HEK293 (cell line): Measurements from ENCODE around the gene LSMEM2.
A peak's percentile ranks its signal among the peaks of the same experiment; 100 is the strongest.
"Not testable (repeated sequence)": the region's sequence is repeated elsewhere in the genome, so short reads cannot be mapped to it uniquely, and the experiment has no call there.

Experiments
- CTCF ChIA-PET: fragments of 350-600 bp; formaldehyde crosslinking; extraction: SDS; loops from one replicate; lab custom pipeline; 2021; ENCODE audit warnings: antibody characterized with exemption; lab: Yijun Ruan, JAX
- POLR2A ChIA-PET: fragments of 300-600 bp; formaldehyde crosslinking; extraction: SDS; loops from one replicate; lab custom pipeline; 2020; ENCODE audit warnings: antibody characterized with exemption, inconsistent platforms; lab: Yijun Ruan, JAX
- H3K27ac ChIP-seq: fragments of 200-500 bp; sonication (Bioruptor generic); 2 replicates; pipeline ENCODE4 v1.5.1; 2014; ENCODE audit warnings: low read depth, low read length, control low read depth, inconsistent platforms; ENCODE audit errors: extremely low read depth
- H3K36me3 ChIP-seq, 2 experiments: fragments of 200-500 bp in 1 of 2; sonication (Bioruptor generic) in 1 of 2; 1 replicate in 1 of 2; 2 replicates in 1 of 2; pipeline ENCODE4 v1.5.1; 2014 to 2017; ENCODE audit warnings: inconsistent platforms in 2 of 2, low read length in 2 of 2; ENCODE audit not compliant: control insufficient read depth in 2 of 2, insufficient read depth in 1 of 2
- H3K4me1 ChIP-seq: fragments of 200-500 bp; sonication (Bioruptor generic); 2 replicates; pipeline ENCODE4 v1.5.1; 2014; ENCODE audit warnings: mild to moderate bottlenecking, low read length, inconsistent platforms; ENCODE audit not compliant: control insufficient read depth, insufficient read depth
- H3K4me3 ChIP-seq: 2 replicates; pipeline ENCODE4 v1.5.1; 2011; ENCODE audit warnings: low read depth, mild to moderate bottlenecking, control low read depth, low read length, moderate library complexity
- H3K9me3 ChIP-seq: fragments of 200-500 bp; sonication (Bioruptor generic); 2 replicates; pipeline ENCODE4 v1.5.1; 2014; ENCODE audit warnings: low read depth, low read length, inconsistent platforms; ENCODE audit not compliant: control insufficient read depth, insufficient read depth
- HOXC10 ChIP-seq: sonication (generic); formaldehyde crosslinking; IDR thresholded peaks from 2 replicates; pipeline ENCODE4 v1.8.1; 2023; ENCODE audit warnings: mild to moderate bottlenecking, missing genetic modification reagents
- KLF10 ChIP-seq: fragments of 450-650 bp; IDR thresholded peaks from 2 replicates; pipeline ENCODE4 v1.5.1; 2018; ENCODE audit warnings: missing biosample characterization, mild to moderate bottlenecking, missing genetic modification characterization
- KLF8 ChIP-seq: fragments of 450-650 bp; formaldehyde crosslinking; IDR thresholded peaks from 2 replicates; pipeline ENCODE4 v1.5.1; 2016; ENCODE audit warnings: missing biosample characterization, missing genetic modification characterization
- MZF1 ChIP-seq: fragments of 450-650 bp; formaldehyde crosslinking; IDR thresholded peaks from 2 replicates; pipeline ENCODE4 v1.5.1; 2017; ENCODE audit warnings: missing biosample characterization, missing genetic modification characterization, borderline replicate concordance
- ZBTB8A ChIP-seq: fragments of 450-650 bp; formaldehyde crosslinking; IDR thresholded peaks from 2 replicates; pipeline ENCODE4 v1.5.1; 2016; ENCODE audit warnings: missing biosample characterization, missing genetic modification characterization
- ZNF114 ChIP-seq: fragments of 450-650 bp; formaldehyde crosslinking; IDR thresholded peaks from 2 replicates; pipeline ENCODE4 v1.5.0; 2017; ENCODE audit warnings: missing biosample characterization, missing genetic modification characterization
- ZNF2 ChIP-seq: fragments of 450-650 bp; formaldehyde crosslinking; IDR thresholded peaks from 2 replicates; pipeline ENCODE4 v1.5.1; 2016; ENCODE audit warnings: missing biosample characterization, missing genetic modification characterization
- ZNF239 ChIP-seq: fragments of 450-650 bp; formaldehyde crosslinking; IDR thresholded peaks from 2 replicates; pipeline ENCODE4 v1.5.1; 2016; ENCODE audit warnings: missing biosample characterization, missing genetic modification characterization
- ZNF37A ChIP-seq: fragments of 450-650 bp; IDR thresholded peaks from 2 replicates; pipeline ENCODE4 v1.5.1; 2018; ENCODE audit warnings: missing biosample characterization, missing genetic modification characterization
- ZNF394 ChIP-seq: fragments of 450-650 bp; formaldehyde crosslinking; IDR thresholded peaks from 2 replicates; pipeline ENCODE4 v1.5.1; 2016; ENCODE audit warnings: missing biosample characterization, missing genetic modification characterization, mild to moderate bottlenecking, moderate library complexity, borderline replicate concordance
- ZNF398 ChIP-seq: fragments of 450-650 bp; formaldehyde crosslinking; IDR thresholded peaks from 2 replicates; pipeline ENCODE4 v1.5.1; 2017; ENCODE audit warnings: missing biosample characterization, missing genetic modification characterization
- ZNF518A ChIP-seq: fragments of 450-650 bp; formaldehyde crosslinking; conservative IDR thresholded peaks from 2 replicates; pipeline ENCODE4 v1.5.1; 2016; ENCODE audit warnings: low read depth, missing biosample characterization, missing genetic modification characterization
- ZNF529 ChIP-seq: fragments of 450-650 bp; formaldehyde crosslinking; IDR thresholded peaks from 2 replicates; pipeline ENCODE4 v1.5.1; 2017; ENCODE audit warnings: missing genetic modification characterization, missing biosample characterization; ENCODE audit not compliant: insufficient replicate concordance
- ZNF585B ChIP-seq: fragments of 450-650 bp; formaldehyde crosslinking; IDR thresholded peaks from 2 replicates; pipeline ENCODE4 v1.5.1; 2016; ENCODE audit warnings: missing biosample characterization, missing genetic modification characterization
- ZNF623 ChIP-seq: fragments of 450-650 bp; formaldehyde crosslinking; IDR thresholded peaks from 2 replicates; pipeline ENCODE4 v1.5.1; 2016; ENCODE audit warnings: missing biosample characterization, missing genetic modification characterization
- ZNF639 ChIP-seq: fragments of 450-650 bp; formaldehyde crosslinking; IDR thresholded peaks from 2 replicates; pipeline ENCODE4 v1.5.1; 2016; ENCODE audit warnings: missing biosample characterization, missing genetic modification characterization
- TF ChIP-seq, protein P1 (sequence below): fragments of 450-650 bp; formaldehyde crosslinking; IDR thresholded peaks from 2 replicates; pipeline ENCODE4 v1.5.1; 2016; ENCODE audit warnings: missing biosample characterization, missing genetic modification characterization
- TF ChIP-seq, protein P2 (sequence below): fragments of 450-650 bp; formaldehyde crosslinking; IDR thresholded peaks from 2 replicates; pipeline ENCODE4 v1.5.1; 2016; ENCODE audit warnings: missing biosample characterization, missing genetic modification characterization

The LSMEM2 gene

GRCh38 chr3:50271314-50271936, 7.5 kb upstream of the LSMEM2 start:
- Histone ChIP-seq H3K36me3 (no peaks in the 10 kb centered on the region), H3K4me1 (no peaks in the 10 kb centered on the region), H3K27ac (no peak overlapping the region), H3K9me3 (no peaks in the 10 kb centered on the region), H3K4me3 (no peak overlapping the region)
- POLR2A ChIA-PET, result no interaction called here
- CTCF ChIA-PET, result interaction anchor here (0.6 to 3.8 kb wide), 12 partner anchors 8 to 238 kb away, joined by 3 to 38 read pairs (median 5); no protein-coding TSS in a partner anchor
- TF ChIP-seq ZNF114 (tag by site-specific recombination) (no peak), KLF8 (tag by site-specific recombination) (no peak), MZF1 (no peak), ZNF585B (no peak), ZNF239 (tag by site-specific recombination) (no peak), ZNF639 (no peak), ZNF398 (no peak)
- TF ChIP-seq, protein P1, sequence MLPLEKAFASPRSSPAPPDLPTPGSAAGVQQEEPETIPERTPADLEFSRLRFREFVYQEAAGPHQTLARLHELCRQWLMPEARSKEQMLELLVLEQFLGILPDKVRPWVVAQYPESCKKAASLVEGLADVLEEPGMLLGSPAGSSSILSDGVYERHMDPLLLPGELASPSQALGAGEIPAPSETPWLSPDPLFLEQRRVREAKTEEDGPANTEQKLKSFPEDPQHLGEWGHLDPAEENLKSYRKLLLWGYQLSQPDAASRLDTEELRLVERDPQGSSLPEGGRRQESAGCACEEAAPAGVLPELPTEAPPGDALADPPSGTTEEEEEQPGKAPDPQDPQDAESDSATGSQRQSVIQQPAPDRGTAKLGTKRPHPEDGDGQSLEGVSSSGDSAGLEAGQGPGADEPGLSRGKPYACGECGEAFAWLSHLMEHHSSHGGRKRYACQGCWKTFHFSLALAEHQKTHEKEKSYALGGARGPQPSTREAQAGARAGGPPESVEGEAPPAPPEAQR, result no peak

GRCh38 chr3:50272538-50272910, 6.4 kb upstream of the LSMEM2 start:
- CTCF ChIA-PET, result interaction anchor here (0.6 to 3.8 kb wide), 11 partner anchors 9 to 1145 kb away, joined by 3 to 38 read pairs (median 5); no protein-coding TSS in a partner anchor
- H3K4me1 ChIP-seq, POLR2A ChIA-PET, H3K27ac ChIP-seq, H3K36me3 ChIP-seq, H3K9me3 ChIP-seq, H3K4me3 ChIP-seq: not testable (repeated sequence)

GRCh38 chr3:50272911-50273688, 5.8 kb upstream of the LSMEM2 start:
- ChIA-PET POLR2A (no interaction called here), CTCF (interaction anchor here (0.6 to 3.8 kb wide), 8 partner anchors 10 to 136 kb away, joined by 3 to 38 read pairs (median 8); no protein-coding TSS in a partner anchor)
- Histone ChIP-seq H3K4me3 (no peak overlapping the region), H3K4me1 (no peaks in the 10 kb centered on the region), H3K9me3 (no peaks in the 10 kb centered on the region), H3K27ac (no peak overlapping the region), H3K36me3 (no peaks in the 10 kb centered on the region)
- TF ChIP-seq ZNF394 (tag by site-specific recombination), result 0 out of 2 replicates have a peak, but pooled peaks have one; percentile 12
- TF ChIP-seq HOXC10, result no peak
- TF ChIP-seq, protein P2, sequence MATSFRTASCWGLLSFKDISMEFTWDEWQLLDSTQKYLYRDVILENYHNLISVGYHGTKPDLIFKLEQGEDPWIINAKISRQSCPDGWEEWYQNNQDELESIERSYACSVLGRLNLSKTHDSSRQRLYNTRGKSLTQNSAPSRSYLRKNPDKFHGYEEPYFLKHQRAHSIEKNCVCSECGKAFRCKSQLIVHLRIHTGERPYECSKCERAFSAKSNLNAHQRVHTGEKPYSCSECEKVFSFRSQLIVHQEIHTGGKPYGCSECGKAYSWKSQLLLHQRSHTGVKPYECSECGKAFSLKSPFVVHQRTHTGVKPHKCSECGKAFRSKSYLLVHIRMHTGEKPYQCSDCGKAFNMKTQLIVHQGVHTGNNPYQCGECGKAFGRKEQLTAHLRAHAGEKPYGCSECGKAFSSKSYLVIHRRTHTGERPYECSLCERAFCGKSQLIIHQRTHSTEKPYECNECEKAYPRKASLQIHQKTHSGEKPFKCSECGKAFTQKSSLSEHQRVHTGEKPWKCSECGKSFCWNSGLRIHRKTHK (tag by site-specific recombination), result no peak
- TF ChIP-seq ZNF37A, result no peak
- no peak for TF ChIP-seq ZNF2
- TF ChIP-seq KLF10 (tag by site-specific recombination), result no peak
- no peak for TF ChIP-seq ZNF518A
- TF ChIP-seq ZNF623 (tag by site-specific recombination), result no peak
- peak; percentile 89 for TF ChIP-seq ZBTB8A
- no peak for TF ChIP-seq ZNF529 (tag by site-specific recombination)
